Muscle layer of colon (tissue), 2 donors: Measurements from ENCODE around the gene ALK.

Experiments
- H3K27ac ChIP-seq: one replicate; pipeline ENCODE4 v1.7.0; 2013; ENCODE audit warnings: low read depth, mild to moderate bottlenecking, low read length, moderate library complexity
- H3K27me3 ChIP-seq, 2 donors: one replicate each; pipeline ENCODE4 v1.7.0; 2013; ENCODE audit warnings: low read length in 2 of 2, mild to moderate bottlenecking in 2 of 2; ENCODE audit not compliant: insufficient read depth in 2 of 2, control insufficient read depth in 1 of 2
- H3K36me3 ChIP-seq: one replicate; pipeline ENCODE4 v1.7.0; 2013; ENCODE audit warnings: mild to moderate bottlenecking, low read length; ENCODE audit not compliant: insufficient read depth
- H3K4me1 ChIP-seq: one replicate; pipeline ENCODE4 v1.7.0; 2013; ENCODE audit warnings: mild to moderate bottlenecking, low read length; ENCODE audit not compliant: insufficient read depth
- H3K4me3 ChIP-seq, 2 donors: one replicate each; pipeline ENCODE4 v1.7.0; 2013; ENCODE audit warnings: low read length in 2 of 2, low read depth in 1 of 2, mild to moderate bottlenecking in 1 of 2, moderate library complexity in 1 of 2
- H3K9ac ChIP-seq: one replicate; pipeline ENCODE4 v1.7.0; 2013; ENCODE audit warnings: low read length
- H3K9me3 ChIP-seq: one replicate; pipeline ENCODE4 v1.7.0; 2013; ENCODE audit warnings: mild to moderate bottlenecking, low read length
- donor health status: abdominal sarcoma.
- donor health status: Adenocarcinoma of cecum.

ALK gene

DNA sequence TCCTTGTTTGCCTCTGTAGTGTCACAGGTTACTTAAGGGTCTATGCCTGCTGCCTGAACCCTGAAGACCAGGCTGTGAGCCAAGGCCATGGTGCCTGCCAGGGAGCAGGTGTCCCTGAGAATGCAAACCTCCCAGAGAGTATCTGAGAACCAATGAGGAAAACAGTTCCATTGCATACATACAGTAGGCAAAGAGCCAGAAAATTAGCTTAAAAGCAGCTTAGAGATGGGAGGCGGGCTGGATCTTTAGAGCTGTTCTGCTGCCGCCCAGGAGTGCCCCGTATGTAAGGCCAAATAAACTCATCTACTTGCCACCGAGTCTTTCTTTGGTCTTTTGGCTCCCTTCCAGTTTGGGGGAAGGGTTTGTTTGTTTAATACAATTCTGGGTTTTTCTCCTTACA, 478.2 kb downstream of the ALK start:
- H3K36me3 ChIP-seq, result no peaks in the 10 kb centered on the region
- H3K27ac ChIP-seq, result no peak overlapping the region
- no peaks in the 10 kb centered on the region for H3K27me3 ChIP-seq
- no peak overlapping the region for H3K4me3 ChIP-seq
- H3K9me3 ChIP-seq, result no peaks in the 10 kb centered on the region
- H3K9ac ChIP-seq, result no peak overlapping the region
- H3K4me1 ChIP-seq, result no peaks in the 10 kb centered on the region

DNA sequence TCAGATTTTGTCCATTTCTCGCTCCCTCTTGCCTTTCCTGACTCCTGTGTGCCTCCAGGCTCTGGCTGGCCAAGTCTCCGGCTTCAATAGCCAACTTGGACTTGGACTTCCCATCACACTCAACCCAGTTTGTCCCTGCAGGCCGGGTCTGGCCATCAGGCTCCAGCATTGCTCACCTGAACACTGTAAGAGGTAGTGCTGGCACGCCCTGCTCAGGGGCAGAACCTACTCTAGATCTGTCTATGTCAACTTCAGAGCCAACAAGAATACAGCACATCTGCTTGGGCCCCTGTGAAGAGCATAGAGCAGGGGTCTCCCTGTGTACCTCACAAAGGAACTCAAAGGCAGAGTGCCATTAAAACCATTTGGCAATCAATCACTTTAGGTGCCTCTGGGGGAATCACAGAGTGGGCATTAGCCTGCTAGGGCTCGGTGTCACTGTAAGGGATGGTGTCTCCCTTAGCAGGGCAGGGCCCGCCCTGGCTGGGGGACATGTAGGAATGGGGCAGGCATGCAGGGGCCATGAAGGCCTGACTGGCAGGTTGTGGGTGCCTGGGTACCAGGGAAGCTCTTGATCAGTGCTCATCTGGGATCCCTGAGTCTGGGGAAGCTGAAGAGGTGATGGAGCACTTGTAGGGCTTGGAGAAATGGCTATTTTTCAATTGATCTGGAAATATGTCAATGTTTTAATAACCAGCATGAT, 480.3 kb downstream of the ALK start:
- Histone ChIP-seq H3K36me3 (no peaks in the 10 kb centered on the region), H3K4me1 (no peaks in the 10 kb centered on the region), H3K4me3 (no peak overlapping the region), H3K27me3 (no peaks in the 10 kb centered on the region), H3K9me3 (no peaks in the 10 kb centered on the region), H3K27ac (no peak overlapping the region), H3K9ac (no peak overlapping the region)

DNA sequence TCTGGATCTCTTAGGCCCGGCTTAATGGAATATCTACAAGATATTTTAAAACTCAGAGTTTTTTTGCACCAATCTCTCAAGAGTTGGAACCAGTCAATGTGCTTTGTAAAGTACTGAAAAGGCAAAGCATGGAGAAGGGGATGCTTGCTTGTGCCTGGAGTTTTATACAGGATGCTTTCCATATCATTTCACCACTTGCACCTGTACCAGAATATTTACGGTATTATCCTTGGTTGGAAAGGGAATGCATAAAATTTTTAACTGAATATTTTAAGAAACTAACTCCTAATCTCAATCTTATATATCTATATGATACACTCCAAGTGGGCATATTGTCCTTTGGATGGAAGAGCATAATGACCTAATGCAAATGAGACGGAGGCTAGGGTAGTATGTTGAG, 487.5 kb downstream of the ALK start:
- Histone ChIP-seq H3K27me3 (no peaks in the 10 kb centered on the region), H3K9ac (no peak overlapping the region), H3K27ac (no peak overlapping the region), H3K9me3 (no peaks in the 10 kb centered on the region), H3K36me3 (no peaks in the 10 kb centered on the region), H3K4me3 (no peak overlapping the region), H3K4me1 (no peaks in the 10 kb centered on the region)

DNA sequence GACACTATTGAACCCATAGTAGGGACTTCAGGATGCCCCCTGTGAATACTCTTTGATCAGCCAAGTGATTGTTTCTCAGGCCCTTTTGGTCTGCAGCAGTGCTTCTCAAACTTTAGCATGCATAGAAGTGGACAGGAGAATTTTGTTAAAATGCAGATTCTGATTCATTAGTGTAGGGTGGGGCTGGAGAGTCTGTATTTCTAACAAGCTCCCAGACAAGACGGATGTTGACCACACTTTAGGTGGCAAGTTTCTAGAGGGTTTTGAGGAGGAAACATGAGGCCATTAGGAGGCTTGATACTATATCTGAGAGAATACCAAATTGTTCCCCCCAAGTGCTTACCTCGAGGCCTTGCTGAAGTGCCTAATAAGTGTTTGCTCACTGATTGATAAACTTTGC, 488.3 kb downstream of the ALK start:
- H3K9ac ChIP-seq, result no peak overlapping the region
- H3K36me3 ChIP-seq, result no peaks in the 10 kb centered on the region
- H3K4me1 ChIP-seq, result no peaks in the 10 kb centered on the region
- H3K9me3 ChIP-seq, result no peaks in the 10 kb centered on the region
- no peaks in the 10 kb centered on the region for H3K27me3 ChIP-seq
- no peak overlapping the region for H3K27ac ChIP-seq
- no peak overlapping the region for H3K4me3 ChIP-seq

DNA sequence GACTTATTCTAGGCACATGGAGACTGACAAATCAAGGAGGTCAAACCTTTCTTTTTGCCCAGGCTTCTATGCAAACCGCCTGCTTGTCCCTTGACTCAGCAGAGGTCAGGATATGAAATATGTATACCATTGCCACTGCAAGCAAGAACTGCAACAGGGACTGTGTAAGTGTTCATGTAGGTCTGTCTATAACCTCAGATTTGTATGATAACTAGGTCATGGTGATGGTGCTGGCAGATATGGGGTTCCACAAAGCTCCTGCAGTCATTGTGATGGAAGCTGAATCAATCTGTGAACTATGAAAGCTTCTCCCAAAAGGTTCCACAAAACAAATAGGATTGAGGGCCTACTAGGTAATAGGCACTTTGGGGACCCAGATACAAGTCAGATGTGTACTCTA, 489.9 kb downstream of the ALK start:
- Histone ChIP-seq H3K27ac (no peak overlapping the region), H3K9me3 (no peaks in the 10 kb centered on the region), H3K4me3 (no peak overlapping the region), H3K9ac (no peak overlapping the region), H3K36me3 (no peaks in the 10 kb centered on the region), H3K27me3 (no peaks in the 10 kb centered on the region), H3K4me1 (no peaks in the 10 kb centered on the region)

DNA sequence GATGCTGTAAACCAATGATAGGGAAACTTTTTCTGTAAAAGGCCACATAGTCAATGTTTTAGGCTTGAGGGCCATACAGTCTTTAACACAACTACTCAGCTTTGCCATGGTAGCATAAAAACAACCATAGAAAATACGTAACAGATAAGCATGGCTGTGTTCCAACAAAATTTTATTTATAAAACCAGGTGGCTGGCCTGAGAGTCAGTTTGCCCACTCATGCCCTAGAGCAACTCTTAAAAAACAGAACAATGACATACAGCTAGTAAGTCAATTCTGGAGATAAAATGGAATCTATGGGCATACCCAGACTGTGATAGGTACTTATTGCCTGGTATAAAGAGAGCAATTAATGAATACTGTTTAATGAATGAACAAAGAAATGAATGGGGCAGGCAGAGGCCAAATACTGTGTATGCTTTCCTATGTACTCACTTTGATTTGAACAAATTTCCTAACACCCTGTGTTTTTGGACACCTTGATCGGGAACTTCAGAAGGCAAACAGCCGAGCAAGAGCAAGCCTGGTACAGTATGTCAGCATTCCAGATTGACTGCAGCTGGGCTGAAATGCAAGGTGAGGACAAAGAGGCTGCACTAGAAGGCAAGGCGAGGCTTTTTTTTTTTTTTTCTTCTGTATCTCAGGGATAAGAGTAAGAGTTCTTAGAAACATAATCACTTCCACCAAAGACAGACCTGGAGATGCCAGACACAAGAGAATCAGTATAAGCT, 490.8 kb downstream of the ALK start:
- no peak overlapping the region for H3K4me3 ChIP-seq
- H3K9me3 ChIP-seq, result no peaks in the 10 kb centered on the region
- H3K4me1 ChIP-seq, result no peaks in the 10 kb centered on the region
- no peak overlapping the region for H3K9ac ChIP-seq
- H3K27me3 ChIP-seq, result no peaks in the 10 kb centered on the region
- H3K36me3 ChIP-seq, result no peaks in the 10 kb centered on the region
- no peak overlapping the region for H3K27ac ChIP-seq

DNA sequence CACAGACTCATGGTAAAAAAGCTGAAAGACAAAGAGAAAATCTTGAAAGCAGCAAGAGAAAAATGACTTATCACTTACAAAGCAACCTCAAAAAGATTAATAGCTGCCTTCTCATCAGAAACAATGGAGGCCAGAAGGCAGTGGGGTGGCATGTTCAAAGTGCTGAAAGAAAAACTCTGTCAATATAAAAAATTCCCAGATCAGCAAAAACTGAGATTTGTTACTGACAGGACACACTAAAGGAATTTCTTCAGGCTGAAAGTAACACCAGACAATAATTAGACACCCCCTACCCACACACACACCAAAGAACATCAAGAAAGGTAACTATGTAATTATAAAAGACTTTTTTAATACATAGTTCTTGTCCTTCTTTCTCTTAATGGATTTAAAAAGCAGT, 495.0 kb downstream of the ALK start:
- Histone ChIP-seq H3K9ac (no peak overlapping the region), H3K9me3 (no peaks in the 10 kb centered on the region), H3K4me3 (no peak overlapping the region), H3K4me1 (no peaks in the 10 kb centered on the region), H3K27ac (no peak overlapping the region), H3K36me3 (no peaks in the 10 kb centered on the region), H3K27me3 (no peaks in the 10 kb centered on the region)

DNA sequence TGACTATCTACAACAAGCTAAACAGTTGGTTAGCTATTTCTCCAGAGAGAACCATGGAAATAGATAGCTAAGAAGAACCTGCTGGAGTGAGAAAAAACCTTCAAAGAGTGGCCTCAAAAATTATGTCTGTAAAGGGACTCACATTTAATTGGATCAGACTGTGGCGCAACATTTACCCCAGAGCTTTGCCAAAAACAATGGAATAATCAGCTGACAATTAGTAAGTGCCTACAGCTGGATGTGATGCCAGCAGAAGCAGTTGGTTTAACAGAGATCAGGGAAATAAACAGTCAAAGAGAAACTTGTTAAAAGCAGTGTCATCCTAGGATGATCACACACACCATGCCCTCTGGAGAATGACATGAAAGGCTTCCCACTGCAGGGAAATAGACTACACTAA, 495.5 kb downstream of the ALK start:
- Histone ChIP-seq H3K9me3 (no peaks in the 10 kb centered on the region), H3K4me1 (no peaks in the 10 kb centered on the region), H3K4me3 (no peak overlapping the region), H3K27ac (no peak overlapping the region), H3K27me3 (no peaks in the 10 kb centered on the region), H3K36me3 (no peaks in the 10 kb centered on the region), H3K9ac (no peak overlapping the region)

DNA sequence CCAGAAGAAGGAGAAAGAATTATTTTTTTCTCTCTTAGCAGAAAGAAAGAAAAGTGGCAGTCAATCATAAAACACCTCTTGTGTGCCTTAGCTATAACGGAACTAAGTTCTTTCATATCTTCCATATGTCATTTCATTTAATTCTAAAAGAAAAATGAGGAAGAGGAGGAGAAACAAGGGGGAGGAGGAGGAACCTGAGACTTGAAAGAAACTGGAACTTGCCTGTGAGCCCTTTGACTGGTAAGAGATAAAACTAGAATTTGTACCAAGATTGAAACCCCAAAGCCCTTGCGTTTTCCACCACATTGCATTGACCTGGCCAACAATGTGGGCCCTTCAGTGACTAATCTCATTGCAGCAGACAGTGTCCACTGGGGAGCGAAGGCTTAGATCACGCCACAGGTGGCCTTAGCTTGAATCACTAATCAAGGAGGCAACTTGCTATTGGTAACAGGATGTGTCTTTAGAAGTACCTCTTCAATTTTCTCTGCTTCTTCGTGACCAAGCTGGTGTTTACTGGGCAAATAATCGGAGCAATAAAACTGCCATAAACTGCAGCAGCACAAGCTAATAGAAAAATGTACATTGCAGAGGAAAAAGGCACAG, 498.2 kb downstream of the ALK start:
- H3K36me3 ChIP-seq, result no peaks in the 10 kb centered on the region
- no peaks in the 10 kb centered on the region for H3K9me3 ChIP-seq
- no peak overlapping the region for H3K9ac ChIP-seq
- no peak overlapping the region for H3K4me3 ChIP-seq
- H3K4me1 ChIP-seq, result no peaks in the 10 kb centered on the region
- H3K27me3 ChIP-seq, result no peaks in the 10 kb centered on the region
- H3K27ac ChIP-seq, result no peak overlapping the region

DNA sequence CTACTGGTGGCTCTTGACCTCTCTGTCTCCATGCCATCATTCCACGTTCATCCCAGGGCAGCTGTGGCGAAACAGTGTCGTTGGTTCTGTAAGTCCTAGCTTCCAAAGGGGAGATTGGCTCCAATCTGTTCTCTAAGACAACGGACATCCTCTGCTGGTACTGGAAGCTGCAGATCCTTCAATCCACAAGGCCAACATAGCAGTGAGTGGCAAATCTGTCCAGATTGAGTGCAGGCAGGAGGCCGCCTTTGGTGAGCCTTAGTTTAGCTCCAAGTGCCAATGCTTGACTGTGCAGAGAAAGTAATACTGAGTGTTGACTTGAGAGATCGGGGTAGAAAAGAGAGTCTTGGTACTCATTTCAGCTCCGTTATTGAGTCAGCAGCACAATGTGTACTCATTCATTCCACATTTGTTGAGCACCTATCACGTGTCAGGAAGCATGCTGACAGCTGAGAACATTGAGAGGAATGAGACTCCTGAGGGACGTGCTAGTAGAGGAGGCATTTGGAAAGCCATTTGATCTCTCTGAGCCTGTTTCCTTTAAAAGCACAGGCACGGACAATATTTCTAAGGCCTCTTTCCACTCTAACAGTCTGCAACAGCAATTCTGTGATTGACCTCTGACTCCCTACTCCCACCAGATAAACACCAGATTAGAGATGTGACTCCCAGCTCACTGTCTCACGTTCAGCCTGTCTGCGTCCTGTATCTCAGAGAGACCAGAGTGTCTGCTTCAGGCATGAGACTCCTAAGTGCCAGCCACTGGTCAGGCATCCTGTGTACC, 500.2 kb downstream of the ALK start:
- H3K27me3 ChIP-seq, result no peaks in the 10 kb centered on the region
- H3K9ac ChIP-seq, result no peak overlapping the region
- H3K4me1 ChIP-seq, result no peaks in the 10 kb centered on the region
- no peak overlapping the region for H3K4me3 ChIP-seq
- no peaks in the 10 kb centered on the region for H3K9me3 ChIP-seq
- no peaks in the 10 kb centered on the region for H3K36me3 ChIP-seq
- no peak overlapping the region for H3K27ac ChIP-seq

DNA sequence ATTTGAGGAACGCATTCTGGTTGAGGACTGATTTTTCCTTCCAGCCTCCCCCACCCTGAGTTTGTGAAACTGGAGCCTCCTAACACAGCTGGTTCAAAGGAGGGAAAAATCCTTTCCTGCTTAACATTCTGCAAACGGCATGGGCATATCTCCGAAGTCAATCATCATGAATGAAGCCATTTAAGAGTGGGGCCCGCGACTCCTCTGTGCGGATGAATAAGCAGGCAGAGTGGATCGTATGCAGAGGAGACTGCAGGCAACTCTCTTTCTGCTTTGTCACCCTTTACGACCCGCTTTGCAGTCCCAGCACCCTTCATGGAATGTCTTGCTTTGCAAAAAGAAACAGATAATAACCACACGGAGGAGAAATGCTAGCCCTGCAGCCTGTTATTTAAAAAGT, 500.9 kb downstream of the ALK start:
- no peak overlapping the region for H3K4me3 ChIP-seq
- no peak overlapping the region for H3K27ac ChIP-seq
- no peak overlapping the region for H3K9ac ChIP-seq
- H3K27me3 ChIP-seq, result no peaks in the 10 kb centered on the region
- H3K36me3 ChIP-seq, result no peaks in the 10 kb centered on the region
- no peaks in the 10 kb centered on the region for H3K4me1 ChIP-seq
- H3K9me3 ChIP-seq, result no peaks in the 10 kb centered on the region
